GM23248 (cell line): ENCODE measurements around the gene TARDBP.

Source experiments
- EZH2 ChIP-seq: fragments of 200-600 bp; sonication (generic); IDR thresholded peaks from 2 replicates; pipeline ENCODE4 v1.6.1; 2018; ENCODE audit warnings: antibody characterized with exemption, mild to moderate bottlenecking; ENCODE audit not compliant: insufficient read depth, poor library complexity, severe bottlenecking
- EZH2phosphoT487 ChIP-seq: fragments of 200-600 bp; sonication (generic); IDR thresholded peaks from 2 replicates; pipeline ENCODE4 v1.6.1; 2018; ENCODE audit warnings: antibody characterized with exemption, moderate library complexity, mild to moderate bottlenecking, low read depth; ENCODE audit not compliant: insufficient read depth

DNA sequence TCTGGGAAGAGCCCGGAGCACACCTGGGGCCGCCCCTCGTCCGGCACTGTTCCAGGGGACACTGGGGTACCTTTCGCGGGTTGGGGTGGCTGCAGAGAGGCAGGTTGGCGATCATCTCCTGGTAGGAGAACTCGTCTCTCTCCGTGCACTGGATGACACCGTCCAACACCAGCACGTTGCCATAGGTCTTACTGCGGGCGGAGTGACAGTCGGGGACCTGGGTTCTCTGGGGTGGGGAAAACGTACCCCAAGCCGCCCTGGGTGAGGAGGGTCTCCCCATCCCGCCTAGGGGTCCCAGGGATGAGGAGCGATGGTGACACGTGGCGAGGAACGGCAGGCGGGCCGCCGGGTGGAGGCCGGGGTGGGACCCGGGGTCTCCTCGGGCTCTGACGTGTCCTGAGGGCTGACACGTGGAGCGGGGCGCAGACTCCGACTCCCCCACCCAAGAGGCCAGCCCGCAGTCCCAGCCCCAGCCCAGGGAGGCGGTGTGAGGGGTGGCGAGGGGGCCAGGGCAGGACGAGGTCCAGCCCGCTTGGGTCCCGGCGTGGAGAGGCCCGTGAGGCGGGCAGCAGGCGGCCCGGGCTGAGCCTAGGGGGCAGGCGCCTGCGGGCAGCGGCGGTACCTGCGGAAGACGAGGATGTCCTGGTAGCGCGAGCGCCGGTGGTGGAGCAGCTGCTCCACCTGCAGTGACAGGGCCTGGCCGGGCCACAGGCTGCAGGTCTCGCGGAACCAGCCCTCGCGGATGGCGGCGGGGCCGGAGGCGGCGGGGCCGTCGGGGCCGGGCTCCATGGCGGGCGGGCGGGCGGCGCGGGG lies 46.9 kb downstream of the TARDBP start:
- TF ChIP-seq EZH2 (no peak), EZH2phosphoT487 (no peak)
